ENCODE data around the gene TM4SF4.

DNA sequence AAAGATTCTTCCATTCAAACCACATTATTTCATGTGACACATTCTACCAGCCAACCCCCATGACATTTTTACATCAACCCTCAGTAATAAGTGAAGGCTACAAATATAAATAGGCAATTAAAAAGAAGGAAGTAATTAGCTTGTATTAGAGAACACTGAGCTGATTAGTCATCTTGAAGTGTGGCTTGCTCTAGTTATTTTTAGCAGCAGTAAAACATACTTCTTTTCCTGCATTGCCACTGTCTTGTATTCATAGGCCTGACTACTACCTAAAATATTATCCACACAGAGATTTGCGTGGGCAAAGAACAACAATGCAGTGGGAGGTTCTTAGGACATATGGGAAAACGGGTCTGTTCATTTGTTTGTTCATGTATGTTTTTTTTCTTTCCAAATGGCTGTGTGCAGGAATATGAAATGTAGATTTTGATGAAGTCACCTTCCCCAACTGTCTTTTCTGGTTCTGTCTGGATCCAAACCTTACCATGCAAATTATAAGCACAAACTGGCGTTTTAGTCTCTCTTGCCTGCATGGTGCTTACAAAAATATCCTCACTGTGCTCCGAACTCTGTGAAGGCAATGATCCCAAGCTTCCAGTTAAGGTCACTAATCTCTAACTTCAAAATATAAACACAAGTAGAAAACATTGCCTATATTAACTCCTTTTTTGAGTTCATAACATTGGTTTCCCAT, 31.5 kb upstream of the TM4SF4 start:
- TF ChIP-seq, protein P1, sequence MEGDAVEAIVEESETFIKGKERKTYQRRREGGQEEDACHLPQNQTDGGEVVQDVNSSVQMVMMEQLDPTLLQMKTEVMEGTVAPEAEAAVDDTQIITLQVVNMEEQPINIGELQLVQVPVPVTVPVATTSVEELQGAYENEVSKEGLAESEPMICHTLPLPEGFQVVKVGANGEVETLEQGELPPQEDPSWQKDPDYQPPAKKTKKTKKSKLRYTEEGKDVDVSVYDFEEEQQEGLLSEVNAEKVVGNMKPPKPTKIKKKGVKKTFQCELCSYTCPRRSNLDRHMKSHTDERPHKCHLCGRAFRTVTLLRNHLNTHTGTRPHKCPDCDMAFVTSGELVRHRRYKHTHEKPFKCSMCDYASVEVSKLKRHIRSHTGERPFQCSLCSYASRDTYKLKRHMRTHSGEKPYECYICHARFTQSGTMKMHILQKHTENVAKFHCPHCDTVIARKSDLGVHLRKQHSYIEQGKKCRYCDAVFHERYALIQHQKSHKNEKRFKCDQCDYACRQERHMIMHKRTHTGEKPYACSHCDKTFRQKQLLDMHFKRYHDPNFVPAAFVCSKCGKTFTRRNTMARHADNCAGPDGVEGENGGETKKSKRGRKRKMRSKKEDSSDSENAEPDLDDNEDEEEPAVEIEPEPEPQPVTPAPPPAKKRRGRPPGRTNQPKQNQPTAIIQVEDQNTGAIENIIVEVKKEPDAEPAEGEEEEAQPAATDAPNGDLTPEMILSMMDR (IDR thresholded peaks at IDR 0.05) = no peak
- no peak for TF ChIP-seq POLR2AphosphoS5 (IDR thresholded peaks at IDR 0.05)
